Activated CD4-positive, alpha-beta T cell treated with anti-CD3 and anti-CD28 coated beads, Interleukin-2, amount 10 ng/mL, durations not matched to agents 24 days and 14 days (primary cell): ENCODE results near the gene LAMTOR4. TPM values are rescaled to one million over a fixed set of nuclear protein-coding genes. Genes with fewer than 3 reads are reported as not detected.

ENCODE experiments used
- DNase-seq: peaks from one replicate; pipeline ENCODE4 v3.0.0; 2022
- H3K27ac Mint-ChIP-seq: one replicate; pipeline ENCODE4 v1.8.0; 2022; ENCODE audit warnings: mild to moderate bottlenecking, mixed read lengths
- H3K27me3 Mint-ChIP-seq: one replicate; pipeline ENCODE4 v1.8.0; 2022; ENCODE audit warnings: mixed read lengths
- H3K36me3 Mint-ChIP-seq: one replicate; pipeline ENCODE4 v1.8.0; 2022; ENCODE audit warnings: low read depth, mild to moderate bottlenecking, mixed read lengths
- H3K4me1 Mint-ChIP-seq: one replicate; pipeline ENCODE4 v1.8.0; 2021; ENCODE audit warnings: mixed read lengths
- H3K4me3 Mint-ChIP-seq: one replicate; pipeline ENCODE4 v1.8.0; 2022; ENCODE audit warnings: mild to moderate bottlenecking, moderate library complexity, mixed read lengths
- H3K9me3 Mint-ChIP-seq: one replicate; pipeline ENCODE4 v1.8.0; 2021; ENCODE audit warnings: mixed read lengths
- intact Hi-C: fragments of 100-400 bp; cut with micrococcal nuclease; formaldehyde crosslinking; loops from one replicate; pipeline ENCODE4 v1.15.1; 2023
- total RNA-seq: library from RNA; stranded (reverse); gene quantifications from 2 replicates; pipeline ENCODE4 v1.2.3, GENCODE V29; 2022

The LAMTOR4 gene
- total RNA-seq, 1 donor from 2014 or later, result 123 TPM

DNA sequence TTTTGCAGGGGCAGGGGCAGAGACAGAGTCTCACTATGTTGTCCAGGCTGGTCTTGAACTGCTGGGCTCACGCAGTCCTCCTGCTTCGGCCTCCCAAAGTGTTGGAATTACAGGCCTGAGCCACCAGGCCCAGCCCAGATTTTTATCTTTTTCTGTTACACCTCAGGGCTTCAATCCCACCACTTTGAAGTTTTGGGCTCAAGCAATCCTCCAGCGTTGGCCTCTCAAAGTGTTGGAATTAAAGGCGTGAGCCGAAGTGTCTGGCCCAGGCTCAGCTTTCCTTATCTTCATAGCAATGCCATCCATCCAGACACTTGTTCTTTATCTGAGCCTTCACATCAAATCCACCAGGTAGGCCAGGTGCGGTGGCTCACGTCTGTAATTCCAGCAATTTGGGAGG lies 33.7 kb upstream of the LAMTOR4 start:
- Mint-ChIP-seq H3K4me3 (no peak overlapping the region), H3K27me3 (no peaks in the 10 kb centered on the region), H3K9me3 (no peaks in the 10 kb centered on the region), H3K27ac (no peak overlapping the region), H3K36me3 (peaks cover 31% of the 10 kb centered on the region), H3K4me1 (peaks cover 9% of the 10 kb centered on the region)
- DNase-seq, result no peak
- intact Hi-C loops, result no loop called here

DNA sequence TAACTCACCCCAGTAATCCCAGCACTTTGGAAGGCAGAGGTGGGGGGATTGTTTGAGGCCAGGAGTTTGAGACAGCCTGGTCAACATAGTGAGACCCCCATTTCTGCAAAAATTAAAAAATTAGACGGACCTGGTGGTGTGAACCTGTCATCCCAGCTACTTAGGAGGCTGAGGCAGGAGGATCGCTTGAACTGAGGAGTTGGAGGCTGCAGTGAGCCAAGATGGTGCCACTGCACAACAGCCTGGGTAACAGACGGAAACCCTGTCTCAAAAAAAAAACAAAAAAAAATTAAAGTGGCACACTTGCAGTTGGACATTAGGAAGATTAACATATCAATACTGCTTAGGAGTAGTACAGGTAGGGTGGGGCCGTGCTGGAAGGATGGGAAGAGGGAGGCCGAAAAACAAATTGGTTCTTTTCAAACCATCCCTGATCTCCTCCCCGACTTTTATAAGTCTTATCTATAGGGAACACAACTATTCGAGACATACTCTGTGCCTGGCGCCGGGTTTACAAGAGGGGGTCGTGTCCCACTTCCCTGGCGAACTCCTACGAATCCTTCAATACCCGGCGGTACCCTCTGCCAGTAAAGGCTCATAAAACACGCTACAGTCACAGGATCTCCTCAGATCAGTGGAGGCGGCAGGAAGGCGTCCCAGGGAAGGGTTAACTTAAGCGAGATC lies 30.2 kb upstream of the LAMTOR4 start:
- intact Hi-C loops, result loop anchor here (1.0 to 2.0 kb wide), 4 partner anchors 9 to 310 kb away; partner anchors contain the start of genes AP4M1, MCM7, MEPCE and ZCWPW1
- H3K27me3 Mint-ChIP-seq, result no peaks in the 10 kb centered on the region
- peak overlapping the region; percentile 96 for H3K27ac Mint-ChIP-seq
- peak overlapping the region; percentile 84 for H3K4me3 Mint-ChIP-seq
- H3K9me3 Mint-ChIP-seq, result no peaks in the 10 kb centered on the region
- peaks cover 18% of the 10 kb centered on the region for H3K36me3 Mint-ChIP-seq
- no peak for DNase-seq
- peaks cover 16% of the 10 kb centered on the region for H3K4me1 Mint-ChIP-seq

DNA sequence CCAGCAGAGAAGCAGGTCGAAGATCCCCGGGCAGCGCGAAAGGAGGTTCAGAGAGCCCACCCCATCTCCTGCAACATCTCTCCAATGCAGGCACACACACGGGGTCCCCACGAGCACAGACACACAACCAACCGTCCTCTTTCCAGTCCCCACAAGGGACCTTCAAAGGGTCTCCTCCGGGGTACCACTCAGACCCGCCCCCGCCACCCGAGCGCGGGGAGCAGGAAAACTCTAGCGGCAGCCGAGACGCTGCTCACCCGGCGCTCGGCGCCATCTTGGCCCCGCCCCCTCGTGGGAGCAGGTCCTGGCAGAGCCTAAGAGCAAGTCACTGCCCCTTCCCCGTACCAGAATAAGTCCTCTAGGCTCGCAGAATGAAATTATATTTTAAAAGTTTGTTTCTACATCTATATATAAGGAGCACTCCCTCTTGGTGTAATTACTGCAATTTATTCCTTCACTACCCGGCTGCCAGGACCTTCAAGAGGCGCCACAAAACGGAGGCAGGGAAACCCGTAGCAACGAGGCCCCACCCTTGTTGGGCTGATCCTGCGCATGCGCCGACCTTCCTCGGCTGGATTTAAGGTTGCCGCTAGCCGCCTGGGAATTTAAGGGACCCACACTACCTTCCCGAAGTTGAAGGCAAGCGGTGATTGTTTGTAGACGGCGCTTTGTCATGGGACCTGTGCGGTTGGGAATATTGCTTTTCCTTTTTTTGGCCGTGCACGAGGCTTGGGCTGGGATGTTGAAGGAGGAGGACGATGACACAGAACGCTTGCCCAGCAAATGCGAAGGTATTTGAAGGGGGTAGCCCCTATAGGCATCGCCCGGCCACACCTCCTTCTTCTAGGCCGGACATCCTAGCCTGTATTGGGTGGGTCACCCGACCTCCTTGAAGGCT lies 29.4 kb upstream of the LAMTOR4 start, which contains the start of the genes CNPY4 and TAF6:
TSS of gene CNPY4 (plus strand) at position 563 of the 898 bp plus-strand sequence. CDS start at position 674, 111 bp downstream.
TSS of gene TAF6 (minus strand) at position 287 of the 898 bp plus-strand sequence. CDS start 5,149 bp downstream, outside the sequence.
- peak within 1 kb of the TSS; percentile 84 for H3K4me3 Mint-ChIP-seq
- peaks cover 17% of the 10 kb centered on the region for H3K4me1 Mint-ChIP-seq
- H3K36me3 Mint-ChIP-seq, result peaks cover 17% of the 10 kb centered on the region
- no peaks in the 10 kb centered on the region for H3K9me3 Mint-ChIP-seq
- no peaks in the 10 kb centered on the region for H3K27me3 Mint-ChIP-seq
- peak within 1 kb of the TSS; percentile 96 for H3K27ac Mint-ChIP-seq
- intact Hi-C loops, result loop anchor here (1.0 to 2.0 kb wide), 4 partner anchors 8 to 309 kb away; partner anchors contain the start of genes AP4M1, MCM7, MEPCE and ZCWPW1
- DNase-seq, result peak; percentile 98

DNA sequence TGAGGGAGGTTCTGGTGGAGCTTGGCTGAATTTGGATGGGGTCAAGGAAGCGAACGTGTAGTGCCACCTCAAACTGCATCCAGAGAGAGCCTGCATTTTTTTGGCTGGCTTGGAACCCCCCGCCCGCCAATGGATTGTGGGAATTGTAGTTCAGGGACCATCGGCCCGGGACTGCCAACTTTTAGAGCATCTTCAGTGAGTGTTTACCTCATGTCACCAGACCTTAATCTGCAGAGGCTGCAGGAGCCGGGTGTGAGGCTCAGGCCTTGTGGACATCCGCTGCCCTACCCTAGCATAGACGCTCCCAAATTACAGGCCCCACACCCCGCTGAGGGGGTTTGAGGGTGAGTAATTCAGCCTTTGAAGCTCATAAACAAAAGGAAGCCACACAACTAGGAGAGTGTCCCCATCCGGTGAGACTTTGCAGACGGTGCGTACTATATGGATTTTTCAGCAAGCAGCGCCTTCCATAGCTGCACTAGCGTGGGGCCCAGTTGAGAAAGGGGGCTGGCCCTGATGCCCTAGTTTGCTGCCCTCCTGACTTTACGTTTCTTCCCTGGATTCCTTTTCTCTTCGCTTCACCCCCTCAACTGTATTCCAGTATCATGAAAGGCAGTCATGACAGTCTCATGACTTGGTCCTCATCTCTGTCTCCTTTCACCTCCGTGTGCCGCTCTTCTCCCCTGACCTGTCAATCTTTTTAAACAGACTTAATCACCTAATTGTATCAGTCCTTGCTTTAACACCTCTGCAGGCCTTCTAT lies 28.6 kb upstream of the LAMTOR4 start:
- H3K36me3 Mint-ChIP-seq, result peaks cover 22% of the 10 kb centered on the region
- H3K27ac Mint-ChIP-seq, result peak overlapping the region; percentile 96
- DNase-seq, result peak; percentile 91
- no peaks in the 10 kb centered on the region for H3K27me3 Mint-ChIP-seq
- H3K4me1 Mint-ChIP-seq, result peaks cover 22% of the 10 kb centered on the region
- no peaks in the 10 kb centered on the region for H3K9me3 Mint-ChIP-seq
- H3K4me3 Mint-ChIP-seq, result peak overlapping the region; percentile 84
- intact Hi-C loops, result loop anchor here (1.0 to 10.0 kb wide), 6 partner anchors 7 to 465 kb away; partner anchors contain the start of genes AP4M1, FBXO24, LRCH4 and MCM7

DNA sequence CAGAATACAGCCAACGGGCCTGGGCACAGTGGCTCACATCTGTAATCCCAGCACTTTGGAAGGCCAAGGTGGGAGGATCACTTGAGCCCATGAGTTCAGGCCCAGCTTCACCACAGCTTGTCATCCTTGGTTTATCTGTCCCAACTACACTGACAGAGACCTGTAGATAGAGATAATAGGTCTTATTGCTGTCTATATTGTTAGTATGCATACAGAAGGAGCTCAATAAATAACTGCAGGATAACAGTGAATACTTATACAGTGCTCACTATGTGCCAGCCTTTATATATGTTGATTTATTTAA lies 28.0 kb upstream of the LAMTOR4 start:
- Mint-ChIP-seq H3K36me3 (peaks cover 21% of the 10 kb centered on the region), H3K9me3 (no peaks in the 10 kb centered on the region), H3K4me3 (peak overlapping the region; percentile 84), H3K4me1 (peaks cover 25% of the 10 kb centered on the region), H3K27ac (peak overlapping the region; percentile 96), H3K27me3 (no peaks in the 10 kb centered on the region)
- intact Hi-C loops, result loop anchor here (10.0 kb wide), 2 partner anchors 424 to 464 kb away; partner anchors contain the start of genes FBXO24 and LRCH4
- DNase-seq, result no peak

DNA sequence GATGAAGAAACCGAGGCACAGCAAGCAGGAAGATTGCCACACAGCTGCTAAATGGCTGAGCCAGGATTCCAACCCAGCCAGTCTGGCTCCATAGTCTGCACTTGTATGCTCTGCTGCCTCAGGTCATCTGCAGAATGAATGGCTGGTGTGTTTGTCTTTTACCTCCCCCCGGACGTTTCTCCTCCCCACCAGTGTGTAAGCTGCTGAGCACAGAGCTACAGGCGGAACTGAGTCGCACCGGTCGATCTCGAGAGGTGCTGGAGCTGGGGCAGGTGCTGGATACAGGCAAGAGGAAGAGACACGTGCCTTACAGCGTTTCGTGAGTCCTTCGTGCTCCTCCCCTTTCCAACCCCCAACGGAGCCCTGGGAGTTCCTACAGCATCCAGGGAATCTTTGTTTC lies 26.7 kb upstream of the LAMTOR4 start:
- H3K9me3 Mint-ChIP-seq, result no peaks in the 10 kb centered on the region
- H3K27ac Mint-ChIP-seq, result no peak overlapping the region

DNA sequence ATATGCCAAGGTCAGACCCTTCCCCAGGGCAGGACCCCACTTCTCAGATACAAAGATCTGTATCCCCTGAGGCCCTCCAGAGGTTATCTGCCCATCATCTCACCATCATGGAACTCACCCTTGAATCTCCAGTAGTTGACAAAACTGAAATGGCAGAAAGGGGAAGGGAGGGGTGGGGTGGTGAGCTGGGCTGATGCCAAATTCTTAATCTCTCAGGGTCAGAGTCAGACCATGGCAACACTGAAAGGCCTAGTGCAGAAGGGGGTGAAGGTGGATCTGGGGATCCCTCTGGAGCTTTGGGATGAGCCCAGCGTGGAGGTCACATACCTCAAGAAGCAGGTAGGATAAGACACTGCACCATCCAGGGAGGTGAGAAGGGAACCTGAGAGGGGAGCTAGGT lies 26.1 kb upstream of the LAMTOR4 start:
- Mint-ChIP-seq H3K9me3 (no peaks in the 10 kb centered on the region), H3K4me1 (peaks cover 28% of the 10 kb centered on the region), H3K4me3 (no peak overlapping the region), H3K27ac (no peak overlapping the region), H3K36me3 (peaks cover 18% of the 10 kb centered on the region), H3K27me3 (no peaks in the 10 kb centered on the region)
- no peak for DNase-seq
- intact Hi-C loops, result loop anchor here (10.0 kb wide), 2 partner anchors 422 to 462 kb away; partner anchors contain the start of genes FBXO24 and LRCH4

More for the DNA sequence above, 26.7 kb upstream of the LAMTOR4 start:
- Mint-ChIP-seq H3K4me3 (no peak overlapping the region), H3K36me3 (peaks cover 18% of the 10 kb centered on the region), H3K27me3 (no peaks in the 10 kb centered on the region), H3K4me1 (peaks cover 28% of the 10 kb centered on the region)
- intact Hi-C loops, result loop anchor here (10.0 kb wide), 2 partner anchors 423 to 463 kb away; partner anchors contain the start of genes FBXO24 and LRCH4
- DNase-seq, result no peak

DNA sequence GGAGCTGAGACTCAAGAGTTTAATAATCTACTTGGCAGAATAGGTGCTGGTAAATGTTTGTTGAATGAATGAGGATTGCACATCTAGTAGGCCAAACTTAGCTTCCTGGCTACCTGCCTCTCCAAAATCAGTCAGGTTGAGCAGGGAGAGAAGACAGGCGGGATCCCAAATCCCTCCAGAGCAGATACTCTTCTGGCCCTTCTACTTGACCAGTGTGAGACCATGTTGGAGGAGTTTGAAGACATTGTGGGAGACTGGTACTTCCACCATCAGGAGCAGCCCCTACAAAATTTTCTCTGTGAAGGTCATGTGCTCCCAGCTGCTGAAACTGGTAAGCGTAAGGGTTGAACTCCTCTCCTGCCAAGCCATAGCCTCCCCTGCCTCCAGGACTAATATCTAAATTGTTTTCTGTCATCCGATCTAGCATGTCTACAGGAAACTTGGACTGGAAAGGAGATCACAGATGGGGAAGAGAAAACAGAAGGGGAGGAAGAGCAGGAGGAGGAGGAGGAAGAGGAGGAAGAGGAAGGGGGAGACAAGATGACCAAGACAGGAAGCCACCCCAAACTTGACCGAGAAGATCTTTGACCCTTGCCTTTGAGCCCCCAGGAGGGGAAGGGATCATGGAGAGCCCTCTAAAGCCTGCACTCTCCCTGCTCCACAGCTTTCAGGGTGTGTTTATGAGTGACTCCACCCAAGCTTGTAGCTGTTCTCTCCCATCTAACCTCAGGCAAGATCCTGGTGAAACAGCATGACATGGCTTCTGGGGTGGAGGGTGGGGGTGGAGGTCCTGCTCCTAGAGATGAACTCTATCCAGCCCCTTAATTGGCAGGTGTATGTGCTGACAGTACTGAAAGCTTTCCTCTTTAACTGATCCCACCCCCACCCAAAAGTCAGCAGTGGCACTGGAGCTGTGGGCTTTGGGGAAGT lies 24.2 kb upstream of the LAMTOR4 start:
- Mint-ChIP-seq H3K4me1 (peaks cover 27% of the 10 kb centered on the region), H3K4me3 (peak overlapping the region; percentile 99), H3K36me3 (peaks cover 14% of the 10 kb centered on the region), H3K9me3 (no peaks in the 10 kb centered on the region), H3K27ac (peak overlapping the region; percentile 42), H3K27me3 (no peaks in the 10 kb centered on the region)
- DNase-seq, result no peak
- intact Hi-C loops, result loop anchor here (5.0 to 10.0 kb wide), 5 partner anchors 98 to 460 kb away; partner anchors contain the start of genes FBXO24, LRCH4 and ZKSCAN1

DNA sequence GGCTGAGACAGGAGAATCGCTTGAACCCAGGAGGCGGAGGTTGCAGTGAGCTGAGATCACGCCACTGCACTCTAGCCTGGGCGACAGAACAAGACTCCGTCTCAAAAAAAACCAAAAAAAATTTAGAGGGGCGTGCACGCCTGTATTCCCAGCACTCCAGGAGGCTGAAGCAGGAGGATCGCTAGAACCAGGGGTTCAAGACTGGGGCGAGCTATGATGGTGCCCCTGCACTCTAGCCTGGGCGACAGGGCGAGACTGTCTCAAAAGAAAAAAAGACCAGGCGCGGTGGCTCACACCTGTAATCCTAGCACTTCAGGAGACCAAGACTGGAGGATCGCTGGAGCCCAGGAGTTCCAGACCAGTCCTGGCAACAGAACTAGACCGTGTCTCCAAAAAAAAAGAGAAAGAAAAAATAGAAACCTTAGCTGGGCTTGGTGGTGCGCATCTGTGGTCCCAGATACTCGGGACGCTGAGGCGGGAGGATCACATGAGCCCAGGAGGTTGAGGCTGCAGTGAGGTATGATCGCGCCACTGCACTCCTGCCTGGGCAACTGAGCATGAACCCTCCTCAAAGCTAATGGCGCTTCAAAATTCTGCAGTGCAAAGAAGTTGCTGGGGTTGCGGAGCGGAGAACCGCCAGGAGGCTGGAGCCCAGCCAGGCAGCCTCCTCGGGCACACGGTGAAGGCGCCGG lies 22.3 kb upstream of the LAMTOR4 start:
- intact Hi-C loops, result loop anchor here (2.0 to 10.0 kb wide), 7 partner anchors 38 to 458 kb away; partner anchors contain the start of genes COPS6, FBXO24, LRCH4 and MEPCE
- Mint-ChIP-seq H3K27me3 (no peaks in the 10 kb centered on the region), H3K36me3 (peaks cover 14% of the 10 kb centered on the region), H3K27ac (peak overlapping the region; percentile 100), H3K4me1 (peaks cover 24% of the 10 kb centered on the region), H3K4me3 (peak overlapping the region; percentile 99), H3K9me3 (no peaks in the 10 kb centered on the region)
- DNase-seq, result no peak

DNA sequence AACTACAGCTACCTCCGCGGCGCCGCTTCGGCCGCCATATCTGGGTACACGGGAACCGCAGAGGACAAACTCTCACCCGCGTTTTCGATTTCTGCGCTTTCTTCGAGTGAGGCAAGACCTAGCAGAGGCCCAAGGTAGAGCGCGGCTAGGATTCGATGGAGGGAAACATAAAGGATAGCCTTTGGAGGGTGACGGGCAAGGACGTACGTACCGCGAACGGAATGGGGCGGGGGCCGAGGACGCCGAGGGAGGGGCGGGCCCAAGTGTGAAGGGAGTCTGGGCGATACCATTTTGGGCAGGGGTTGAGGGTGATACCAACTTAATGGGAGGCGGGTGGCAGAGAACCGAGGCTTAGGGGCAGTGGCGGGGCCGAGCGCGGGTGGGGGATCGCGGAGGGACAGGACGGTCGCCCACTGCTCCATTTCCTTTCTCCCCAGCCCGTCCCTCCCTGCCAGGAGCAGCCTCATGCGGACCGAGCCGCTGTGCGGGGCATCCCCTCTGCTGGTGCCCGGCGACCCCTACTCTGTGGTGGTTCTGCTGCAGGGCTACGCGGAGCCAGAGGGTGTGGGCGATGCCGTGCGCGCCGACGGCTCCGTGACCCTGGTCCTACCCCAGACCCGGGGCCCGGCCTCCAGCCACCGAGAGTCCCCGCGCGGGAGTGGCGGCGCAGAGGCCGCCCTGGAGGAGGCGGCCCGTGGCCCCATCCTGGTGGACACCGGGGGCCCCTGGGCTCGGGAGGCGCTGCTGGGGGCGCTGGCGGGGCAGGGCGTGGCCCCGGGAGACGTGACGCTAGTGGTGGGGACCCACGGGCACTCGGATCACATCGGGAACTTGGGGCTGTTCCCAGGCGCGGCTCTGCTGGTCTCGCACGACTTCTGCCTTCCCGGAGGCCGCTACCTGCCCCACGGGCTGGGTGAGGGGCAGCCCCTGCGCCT lies 21.5 kb upstream of the LAMTOR4 start, which contains the start of gene MBLAC1:
TSS of gene MBLAC1 (plus strand) at position 37 of the 935 bp plus-strand sequence. CDS start at position 466, 429 bp downstream.
- intact Hi-C loops, result loop anchor here (1.0 to 10.0 kb wide), 9 partner anchors 8 to 458 kb away; partner anchors contain the start of genes AP4M1, CNPY4, COPS6 and FBXO24
- H3K4me1 Mint-ChIP-seq, result peaks cover 22% of the 10 kb centered on the region
- no peaks in the 10 kb centered on the region for H3K9me3 Mint-ChIP-seq
- H3K27me3 Mint-ChIP-seq, result no peaks in the 10 kb centered on the region
- peak; percentile 97 for DNase-seq
- H3K4me3 Mint-ChIP-seq, result peak within 1 kb of the TSS; percentile 99
- peaks cover 12% of the 10 kb centered on the region for H3K36me3 Mint-ChIP-seq
- peak within 1 kb of the TSS; percentile 100 for H3K27ac Mint-ChIP-seq
